Epithelial cell of proximal tubule (primary cell): ENCODE measurements around the gene MAML3. TPM values are rescaled to one million over a fixed set of nuclear protein-coding genes. Genes with fewer than 3 reads are reported as not detected.

Experiments
- DNase-seq: peaks from one replicate; pipeline ENCODE4 v3.0.0-alpha.2; 2011; ENCODE audit warnings: low read depth
- H3K4me3 ChIP-seq: 2 replicates; pipeline ENCODE4 v1.5.1; 2011; ENCODE audit warnings: low read depth, mild to moderate bottlenecking, low read length
- total RNA-seq: library from RNA; depleted of rRNA; stranded (reverse); fragments of >200 nt; gene quantifications from 2 replicates; pipeline ENCODE4 v1.2.3, GENCODE V29; 2015
- TF ChIP-seq, protein P1 (sequence below): conservative IDR thresholded peaks from 2 replicates; pipeline ENCODE4 v1.5.1; 2012; ENCODE audit warnings: low read depth, mild to moderate bottlenecking, low read length

The MAML3 gene
- total RNA-seq, 1 donor from 2014 or later = 1.2 TPM

DNA sequence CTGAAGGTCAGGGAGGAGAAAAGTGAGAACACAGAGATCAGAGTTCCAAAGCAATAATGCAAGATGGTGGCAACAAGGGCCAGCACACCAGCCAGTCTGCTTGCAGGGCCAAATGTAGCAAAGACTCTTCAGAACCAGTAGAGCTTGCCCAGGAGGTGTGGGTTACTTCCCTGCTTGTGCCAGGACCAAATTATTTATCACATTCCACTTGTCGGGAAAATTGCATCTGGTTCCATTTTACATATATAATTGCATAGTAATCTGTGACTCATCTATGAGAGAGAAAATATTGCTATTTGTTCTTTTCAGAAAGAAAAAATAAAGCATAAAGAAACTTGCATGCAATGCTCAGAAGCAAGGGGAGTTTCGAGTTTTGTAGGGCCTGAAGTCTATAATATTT lies 41.4 kb downstream of the MAML3 start:
- DNase-seq = no peak
- TF ChIP-seq, protein P1, sequence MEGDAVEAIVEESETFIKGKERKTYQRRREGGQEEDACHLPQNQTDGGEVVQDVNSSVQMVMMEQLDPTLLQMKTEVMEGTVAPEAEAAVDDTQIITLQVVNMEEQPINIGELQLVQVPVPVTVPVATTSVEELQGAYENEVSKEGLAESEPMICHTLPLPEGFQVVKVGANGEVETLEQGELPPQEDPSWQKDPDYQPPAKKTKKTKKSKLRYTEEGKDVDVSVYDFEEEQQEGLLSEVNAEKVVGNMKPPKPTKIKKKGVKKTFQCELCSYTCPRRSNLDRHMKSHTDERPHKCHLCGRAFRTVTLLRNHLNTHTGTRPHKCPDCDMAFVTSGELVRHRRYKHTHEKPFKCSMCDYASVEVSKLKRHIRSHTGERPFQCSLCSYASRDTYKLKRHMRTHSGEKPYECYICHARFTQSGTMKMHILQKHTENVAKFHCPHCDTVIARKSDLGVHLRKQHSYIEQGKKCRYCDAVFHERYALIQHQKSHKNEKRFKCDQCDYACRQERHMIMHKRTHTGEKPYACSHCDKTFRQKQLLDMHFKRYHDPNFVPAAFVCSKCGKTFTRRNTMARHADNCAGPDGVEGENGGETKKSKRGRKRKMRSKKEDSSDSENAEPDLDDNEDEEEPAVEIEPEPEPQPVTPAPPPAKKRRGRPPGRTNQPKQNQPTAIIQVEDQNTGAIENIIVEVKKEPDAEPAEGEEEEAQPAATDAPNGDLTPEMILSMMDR = no peak
- H3K4me3 ChIP-seq = no peak overlapping the region

DNA sequence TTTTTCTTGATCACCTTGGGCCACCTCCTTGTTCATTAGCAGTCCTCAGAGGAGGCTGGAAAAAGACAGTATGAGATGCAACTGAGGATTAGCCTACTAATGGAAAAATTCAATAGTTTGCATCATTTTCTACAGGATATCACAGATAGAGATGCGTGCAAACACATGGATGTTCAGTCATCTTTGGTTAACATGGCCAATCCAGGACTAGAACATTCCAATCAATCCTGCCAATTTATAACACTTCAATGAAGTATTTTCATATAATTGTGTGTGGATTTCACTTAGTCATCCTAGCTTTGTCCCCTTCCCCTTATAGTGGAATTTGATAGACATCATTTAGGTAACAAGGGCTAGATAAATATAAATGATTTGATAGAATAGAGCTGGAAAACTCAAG lies 42.7 kb downstream of the MAML3 start:
- no peak for DNase-seq
- H3K4me3 ChIP-seq = no peak overlapping the region
- TF ChIP-seq, protein P1 = no peak

- no peak for DNase-seq
- H3K4me3 ChIP-seq = no peak overlapping the region
- TF ChIP-seq, protein P1 = no peak
These were observed 43.3 kb downstream of the MAML3 start for GRCh38 chr4:140110542-140111215.

DNA sequence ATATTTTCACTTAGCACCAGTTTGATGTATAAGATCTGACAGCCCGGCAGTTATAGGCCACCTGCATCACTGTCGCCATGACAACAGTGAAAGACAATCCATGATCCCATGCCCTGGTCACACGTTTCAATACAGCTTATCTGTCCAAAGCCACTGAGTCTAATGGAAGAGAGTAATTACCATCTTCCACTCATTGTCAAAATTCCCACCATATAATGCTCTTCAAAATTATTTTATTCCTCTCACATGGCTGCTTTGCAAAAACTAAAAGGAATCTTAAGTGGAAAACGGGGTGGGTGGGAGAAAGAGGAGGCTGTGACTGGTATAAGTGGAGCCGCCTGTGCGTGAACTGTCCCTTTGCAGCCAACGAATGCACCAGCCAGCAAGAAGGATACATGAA lies 44.2 kb downstream of the MAML3 start:
- TF ChIP-seq, protein P1 = no peak
- no peak for DNase-seq
- no peak overlapping the region for H3K4me3 ChIP-seq

DNA sequence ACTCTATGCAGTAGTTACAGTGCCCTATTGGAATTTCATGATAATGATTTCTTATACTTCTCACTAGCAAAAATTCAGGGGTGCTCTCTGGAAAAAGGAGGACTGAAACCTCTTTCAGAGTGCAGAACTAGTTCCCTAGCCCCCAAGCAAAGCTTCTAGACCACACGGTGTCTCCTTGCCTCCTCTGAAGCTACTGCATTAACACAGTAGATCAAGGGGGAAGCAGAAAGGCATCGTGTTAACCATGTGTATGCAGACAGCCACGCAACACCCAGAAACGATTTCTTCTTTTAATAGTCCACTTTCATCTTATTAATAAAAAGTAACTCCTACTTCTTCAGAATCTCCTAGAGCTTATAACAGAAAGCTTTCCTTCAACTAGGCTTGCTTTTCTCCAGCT lies 44.7 kb downstream of the MAML3 start:
- TF ChIP-seq, protein P1 = no peak
- DNase-seq = no peak
- no peak overlapping the region for H3K4me3 ChIP-seq

GRCh38 chr4:140108713-140109230 lies 45.2 kb downstream of the MAML3 start:
- TF ChIP-seq, protein P1 = no peak
- no peak overlapping the region for H3K4me3 ChIP-seq
- DNase-seq = no peak

DNA sequence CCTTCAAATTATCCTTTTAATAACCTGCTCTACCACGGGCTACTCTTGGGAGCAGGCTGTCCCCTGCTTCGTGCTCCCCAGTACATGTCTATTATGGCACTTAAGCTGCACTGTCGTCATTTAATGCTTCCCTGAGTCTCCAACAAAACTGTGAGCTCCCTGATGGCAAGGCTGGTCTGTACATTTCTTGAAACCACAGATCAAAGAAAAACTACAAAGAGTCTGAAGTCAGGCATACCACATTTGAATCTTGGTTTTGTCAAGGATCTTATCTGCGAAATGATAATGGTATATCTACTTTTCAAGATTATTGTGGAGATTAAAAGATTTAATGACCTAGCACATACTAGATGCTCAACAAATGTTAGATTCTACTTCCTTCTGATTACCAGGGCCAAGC lies 45.7 kb downstream of the MAML3 start:
- TF ChIP-seq, protein P1 = no peak
- no peak for DNase-seq
- no peak overlapping the region for H3K4me3 ChIP-seq
